HCT116 (cell line): ENCODE measurements around the gene SUSD2.

ENCODE experiments used
- ATF3 ChIP-seq: IDR thresholded peaks from 2 replicates; pipeline ENCODE4 v1.6.1; 2012
- CEBPB ChIP-seq: IDR thresholded peaks from 2 replicates; pipeline ENCODE4 v1.6.1; 2012; ENCODE audit warnings: low read depth
- CTCF ChIP-seq, 3 experiments: fragments of 200-600 bp in 1 of 3; sonication (generic) in 1 of 3; IDR thresholded peaks in 2 of 3; conservative IDR thresholded peaks in 1 of 3; 2 replicates each; pipeline ENCODE4 v1.5.1; 2012 to 2017; ENCODE audit warnings: low read depth in 2 of 3, low read length in 2 of 3, antibody characterized with exemption in 1 of 3, borderline replicate concordance in 1 of 3, control low read depth in 1 of 3, mild to moderate bottlenecking in 1 of 3, mixed read lengths in 1 of 3, mixed run types in 1 of 3, moderate library complexity in 1 of 3; ENCODE audit not compliant: insufficient read depth in 1 of 3
- ELF1 ChIP-seq: IDR thresholded peaks from 2 replicates; pipeline ENCODE4 v1.6.1; 2012; ENCODE audit warnings: low read depth, borderline replicate concordance
- EZH2 ChIP-seq: fragments of 200-600 bp; sonication (generic); IDR thresholded peaks from 2 replicates; pipeline ENCODE4 v1.6.1; 2017; ENCODE audit warnings: antibody characterized with exemption, mixed run types
- EZH2phosphoT487 ChIP-seq: fragments of 200-600 bp; IDR thresholded peaks from 2 replicates; pipeline ENCODE4 v1.6.1; 2018; ENCODE audit warnings: antibody characterized with exemption, borderline replicate concordance
- FOSL1 ChIP-seq: IDR thresholded peaks from 2 replicates; pipeline ENCODE4 v1.6.1; 2012; ENCODE audit warnings: low read depth
- POLR2A ChIP-seq: IDR thresholded peaks from 2 replicates; pipeline ENCODE4 v1.7.0; 2011; ENCODE audit warnings: borderline replicate concordance; ENCODE audit not compliant: insufficient read depth, insufficient read length; ENCODE audit errors: extremely low read depth
- POLR2AphosphoS5 ChIP-seq: IDR thresholded peaks from 2 replicates; pipeline ENCODE4 v1.6.1; 2011; ENCODE audit warnings: mild to moderate bottlenecking, low read depth, low read length, moderate library complexity
- RAD21 ChIP-seq: IDR thresholded peaks from 2 replicates; pipeline ENCODE4 v1.6.1; 2012; ENCODE audit warnings: low read depth, mild to moderate bottlenecking
- SIN3A ChIP-seq: IDR thresholded peaks from 2 replicates; pipeline ENCODE4 v1.6.1; 2012; ENCODE audit warnings: low read depth
- ZFX ChIP-seq: fragments of 450-650 bp; IDR thresholded peaks from 2 replicates; pipeline ENCODE4 v1.6.1; 2017
- ZNF274 ChIP-seq: fragments of 200-500 bp; sonication (Bioruptor generic); IDR thresholded peaks from 2 replicates; pipeline ENCODE4 v1.6.1; 2014; ENCODE audit warnings: mild to moderate bottlenecking, low read depth, low read length, inconsistent platforms

DNA sequence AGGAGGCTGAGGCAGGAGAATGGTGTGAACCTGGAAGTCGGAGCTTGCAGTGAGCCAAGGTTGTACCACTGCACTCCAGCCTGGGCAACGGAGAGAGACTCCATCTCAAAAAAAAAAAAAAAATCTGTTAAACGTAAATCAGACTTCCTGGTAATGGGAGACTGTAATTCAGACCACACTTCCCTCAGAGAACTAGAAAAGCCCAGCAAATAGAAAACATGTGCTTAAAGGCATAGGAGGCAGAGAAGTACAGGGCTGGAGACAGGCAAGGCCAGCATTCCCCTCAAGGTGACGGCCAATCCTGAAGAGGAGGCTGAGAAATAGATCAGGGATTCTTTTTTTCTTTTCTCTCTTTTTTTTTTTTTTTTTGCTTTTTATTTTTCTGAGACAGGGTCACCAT is 55.4 kb downstream of the SUSD2 start:
- TF ChIP-seq ATF3: no peak
- no peak for TF ChIP-seq CTCF (IDR thresholded peaks at IDR 0.05 in 2 of 3, conservative IDR thresholded peaks at IDR 0.05 in 1 of 3; ENCODE audit: borderline replicate concordance in 1 of 3, insufficient read depth in 1 of 3, low read depth in 2 of 3, low read length in 2 of 3)
- TF ChIP-seq POLR2AphosphoS5: no peak
- no peak for TF ChIP-seq POLR2A
- TF ChIP-seq EZH2phosphoT487: no peak
- no peak for TF ChIP-seq CEBPB
- TF ChIP-seq FOSL1: no peak
- TF ChIP-seq EZH2: no peak
- TF ChIP-seq ELF1: no peak
- TF ChIP-seq ZNF274: no peak
- no peak for TF ChIP-seq RAD21
- no peak for TF ChIP-seq ZFX
- no peak for TF ChIP-seq SIN3A
